ENCODE results near the gene SLC39A13.
A peak's percentile ranks its signal among the peaks of the same experiment; 100 is the strongest.

Gene SLC39A13

GRCh38 chr11:47376525-47377371 lies 31.6 kb upstream of the SLC39A13 start:
- TF ChIP-seq CTCF (IDR thresholded peaks at IDR 0.05; ENCODE audit: insufficient read depth, low read depth, low read length, missing control alignments): no peak
- DNase-seq (ENCODE audit: low read depth): no peak
- H3K4me3 ChIP-seq (ENCODE audit: low read depth, low read length): peak overlapping the region; percentile 91

GRCh38 chr11:47377571-47378009 lies 30.8 kb upstream of the SLC39A13 start:
- H3K4me3 ChIP-seq (ENCODE audit: low read depth, low read length): peak overlapping the region; percentile 91
- DNase-seq (ENCODE audit: low read depth): no peak

GRCh38 chr11:47378010-47378835 lies 30.2 kb upstream of the SLC39A13 start, which contains the start of gene SPI1:
Gene SPI1 (minus strand): TSS chr11:47378547. CDS start chr11:47378353, 194 bp downstream.
- DNase-seq (ENCODE audit: low read depth): peak; percentile 90
- peak within 1 kb of the TSS; percentile 91 for H3K4me3 ChIP-seq (ENCODE audit: low read depth, low read length)
- TF ChIP-seq CTCF (IDR thresholded peaks at IDR 0.05; ENCODE audit: insufficient read depth, low read depth, low read length, missing control alignments): no peak

More at GRCh38 chr11:47377571-47378009, 30.8 kb upstream of the SLC39A13 start:
- TF ChIP-seq CTCF (IDR thresholded peaks at IDR 0.05; ENCODE audit: insufficient read depth, low read depth, low read length, missing control alignments): no peak

- DNase-seq (ENCODE audit: low read depth): no peak
- peak overlapping the region; percentile 91 for H3K4me3 ChIP-seq (ENCODE audit: low read depth, low read length)
- no peak for TF ChIP-seq CTCF (IDR thresholded peaks at IDR 0.05; ENCODE audit: insufficient read depth, low read depth, low read length, missing control alignments)
Measured at GRCh38 chr11:47378836-47379170, 29.6 kb upstream of the SLC39A13 start.

GRCh38 chr11:47379317-47379716 lies 29.1 kb upstream of the SLC39A13 start:
- no peak for DNase-seq (ENCODE audit: low read depth)
- TF ChIP-seq CTCF (IDR thresholded peaks at IDR 0.05; ENCODE audit: insufficient read depth, low read depth, low read length, missing control alignments): no peak
- H3K4me3 ChIP-seq (ENCODE audit: low read depth, low read length): no peak overlapping the region

- no peak for TF ChIP-seq CTCF (IDR thresholded peaks at IDR 0.05; ENCODE audit: insufficient read depth, low read depth, low read length, missing control alignments)
- DNase-seq (ENCODE audit: low read depth): no peak
- no peak overlapping the region for H3K4me3 ChIP-seq (ENCODE audit: low read depth, low read length)
Measured at GRCh38 chr11:47380078-47380477, 28.3 kb upstream of the SLC39A13 start.

All from GM12865 (cell line).